GM21515 (cell line): ENCODE results near the gene WWTR1.

Source experiments
- ATAC-seq: cut with Tn5 transposase; IDR thresholded peaks from one replicate; pipeline ENCODE4 v1.9.1; 2021; ENCODE audit not compliant: unreplicated experiment

WWTR1 gene

DNA sequence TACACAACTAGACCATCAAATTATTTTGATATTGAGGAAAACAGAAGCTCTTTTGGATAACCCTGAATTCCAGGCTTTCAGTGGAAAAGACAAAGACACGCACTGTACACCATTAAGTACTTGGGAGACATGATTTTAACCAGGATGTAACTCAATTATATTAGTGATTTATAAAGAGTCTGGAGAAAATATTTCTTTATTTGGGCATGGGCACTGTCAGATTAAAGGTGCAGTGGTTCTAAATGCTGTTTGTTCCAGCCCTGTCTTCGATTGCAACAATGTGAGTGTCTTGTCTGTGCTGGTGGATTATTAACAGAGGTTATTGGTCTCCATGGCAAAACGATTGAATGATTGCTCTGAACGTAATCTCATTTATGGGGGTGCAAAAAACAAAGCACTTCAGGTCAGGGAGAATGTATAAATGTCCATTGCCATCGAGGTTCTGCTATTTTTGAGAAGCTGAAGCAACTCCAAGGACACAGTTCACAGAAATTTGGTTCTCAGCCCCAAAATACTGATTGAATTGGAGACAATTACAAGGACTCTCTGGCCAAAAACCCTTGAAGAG is 183.5 kb downstream of the WWTR1 start, which contains the start of gene TM4SF4:
Gene TM4SF4, plus strand, starts transcription at position 448 of the 568 bp plus-strand sequence. CDS start 181 bp downstream, outside the sequence.
- no peak for ATAC-seq

DNA sequence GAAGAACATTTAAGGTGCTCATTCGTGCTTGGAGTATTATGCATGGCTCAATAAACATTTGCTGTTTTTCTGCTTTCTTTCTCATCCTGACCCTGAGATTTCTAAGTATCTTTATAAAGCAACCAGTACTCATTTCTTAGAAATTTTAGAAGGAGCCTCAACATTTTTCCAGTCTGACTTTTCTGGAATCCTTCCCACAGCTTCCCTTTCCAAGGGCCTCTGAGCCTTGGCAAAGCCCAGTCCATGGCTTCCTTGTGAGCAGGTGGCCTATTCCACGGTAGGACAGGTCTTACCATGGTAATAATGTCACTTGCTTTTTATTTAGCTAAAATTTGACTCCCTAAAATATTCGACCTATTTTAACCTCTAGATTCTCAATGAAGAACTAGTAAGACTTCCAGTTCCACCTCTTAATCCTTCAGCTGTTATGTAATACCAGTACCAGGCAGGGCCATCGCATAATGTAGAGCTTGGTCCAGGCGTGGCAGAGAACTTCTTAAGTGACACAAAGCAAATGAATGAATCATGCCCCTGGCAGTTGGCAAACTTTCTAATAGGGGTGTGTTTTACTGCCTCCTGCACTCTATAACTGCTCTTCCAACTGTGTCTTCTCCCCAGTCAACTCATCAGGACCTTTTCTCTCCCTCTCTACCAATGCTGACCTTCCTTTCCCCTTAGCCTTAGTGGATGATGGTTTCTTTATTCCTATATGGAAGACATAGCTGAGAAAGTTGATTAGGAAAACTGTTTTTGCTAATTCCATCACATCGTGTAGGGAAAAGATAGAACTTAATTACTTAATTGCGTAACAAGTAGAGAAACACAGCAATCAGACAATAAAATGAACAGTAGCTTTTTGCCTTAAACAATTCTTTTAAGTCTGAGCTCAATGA is 184.2 kb downstream of the WWTR1 start:
- no peak for ATAC-seq

DNA sequence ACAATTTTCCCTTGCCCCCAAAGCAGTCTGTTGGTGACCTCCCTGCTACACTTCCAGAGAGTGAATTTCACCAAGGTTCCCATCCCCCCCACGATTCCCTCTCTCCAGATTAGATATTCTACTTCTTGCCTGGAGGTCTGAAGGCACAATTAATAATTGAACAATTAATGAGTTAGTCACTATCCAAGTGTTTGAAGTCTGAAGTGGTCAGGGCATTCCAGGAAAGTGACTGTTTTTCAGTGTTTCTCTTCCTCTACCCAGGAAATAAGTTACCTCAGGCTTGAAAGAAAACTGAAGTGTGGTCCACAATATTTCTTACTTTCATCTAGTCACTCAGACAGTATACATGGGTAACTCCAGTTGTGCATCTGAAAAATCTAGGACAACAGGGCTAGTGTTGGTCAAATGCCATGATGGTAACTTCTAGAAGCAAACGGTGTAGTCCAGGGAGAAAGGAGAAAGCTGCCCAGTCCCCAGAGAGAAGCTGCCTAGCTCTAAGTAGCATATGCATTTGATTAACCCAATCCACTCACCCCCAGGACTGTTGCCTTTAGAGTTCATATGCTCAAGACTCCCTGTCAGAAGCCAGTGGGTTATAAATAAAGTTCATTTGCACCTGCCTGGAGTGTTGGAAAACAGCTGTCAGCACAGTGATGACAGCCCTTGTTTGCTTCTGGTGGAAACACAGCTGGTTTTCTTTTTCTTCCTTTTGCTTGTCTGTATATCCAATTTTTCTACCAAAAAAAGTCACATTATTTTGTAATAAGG is 185.6 kb downstream of the WWTR1 start:
- no peak for ATAC-seq

GRCh38 chr3:149470381-149470780 is 187.4 kb downstream of the WWTR1 start:
- ATAC-seq: no peak

GRCh38 chr3:149468504-149469212 is 189.2 kb downstream of the WWTR1 start:
- peak; percentile 89 for ATAC-seq
